ENCODE results near the gene PDF.

Gene PDF, protein sequence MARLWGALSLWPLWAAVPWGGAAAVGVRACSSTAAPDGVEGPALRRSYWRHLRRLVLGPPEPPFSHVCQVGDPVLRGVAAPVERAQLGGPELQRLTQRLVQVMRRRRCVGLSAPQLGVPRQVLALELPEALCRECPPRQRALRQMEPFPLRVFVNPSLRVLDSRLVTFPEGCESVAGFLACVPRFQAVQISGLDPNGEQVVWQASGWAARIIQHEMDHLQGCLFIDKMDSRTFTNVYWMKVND

DNA sequence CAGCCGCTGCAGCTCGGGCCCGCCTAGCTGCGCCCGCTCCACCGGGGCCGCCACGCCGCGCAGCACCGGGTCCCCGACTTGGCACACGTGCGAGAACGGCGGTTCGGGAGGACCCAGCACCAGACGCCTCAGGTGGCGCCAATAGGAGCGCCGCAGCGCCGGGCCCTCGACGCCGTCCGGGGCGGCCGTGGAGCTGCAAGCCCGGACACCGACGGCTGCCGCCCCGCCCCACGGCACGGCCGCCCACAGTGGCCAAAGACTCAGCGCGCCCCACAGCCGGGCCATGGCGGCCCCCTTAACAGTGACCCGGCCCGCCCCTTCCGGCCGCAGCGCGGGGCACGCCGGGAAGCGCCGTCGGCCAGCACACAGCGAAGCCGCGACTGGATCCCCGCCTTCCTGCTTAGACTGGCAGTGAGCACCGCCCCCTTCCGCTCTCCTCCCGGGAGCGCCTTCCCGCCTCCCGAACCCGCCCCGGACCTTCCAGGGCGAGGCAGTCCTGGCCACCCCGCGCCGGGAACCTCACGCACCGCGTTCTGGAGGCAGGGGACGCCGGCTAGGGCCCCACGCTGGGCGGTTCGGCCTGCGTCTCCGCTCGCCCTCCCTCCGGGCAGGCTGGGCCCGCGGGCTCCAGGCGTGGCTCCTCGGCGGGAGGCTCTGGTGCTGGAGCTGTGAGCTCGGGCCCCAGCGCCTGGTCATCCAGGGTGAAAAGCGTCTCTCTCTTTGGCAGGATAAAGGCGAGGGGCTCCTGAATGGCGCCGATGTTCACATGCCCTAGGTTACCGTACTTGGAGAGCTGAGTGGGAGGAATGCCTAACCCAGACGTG is at the start of gene PDF:
Gene PDF (minus strand): TSS at position 303 of the 824 bp plus-strand sequence. CDS start 18 bp downstream, at position 285.
- peak within 1 kb of the TSS; percentile 93 for H3K4me2 ChIP-seq
- TF ChIP-seq, protein P1, sequence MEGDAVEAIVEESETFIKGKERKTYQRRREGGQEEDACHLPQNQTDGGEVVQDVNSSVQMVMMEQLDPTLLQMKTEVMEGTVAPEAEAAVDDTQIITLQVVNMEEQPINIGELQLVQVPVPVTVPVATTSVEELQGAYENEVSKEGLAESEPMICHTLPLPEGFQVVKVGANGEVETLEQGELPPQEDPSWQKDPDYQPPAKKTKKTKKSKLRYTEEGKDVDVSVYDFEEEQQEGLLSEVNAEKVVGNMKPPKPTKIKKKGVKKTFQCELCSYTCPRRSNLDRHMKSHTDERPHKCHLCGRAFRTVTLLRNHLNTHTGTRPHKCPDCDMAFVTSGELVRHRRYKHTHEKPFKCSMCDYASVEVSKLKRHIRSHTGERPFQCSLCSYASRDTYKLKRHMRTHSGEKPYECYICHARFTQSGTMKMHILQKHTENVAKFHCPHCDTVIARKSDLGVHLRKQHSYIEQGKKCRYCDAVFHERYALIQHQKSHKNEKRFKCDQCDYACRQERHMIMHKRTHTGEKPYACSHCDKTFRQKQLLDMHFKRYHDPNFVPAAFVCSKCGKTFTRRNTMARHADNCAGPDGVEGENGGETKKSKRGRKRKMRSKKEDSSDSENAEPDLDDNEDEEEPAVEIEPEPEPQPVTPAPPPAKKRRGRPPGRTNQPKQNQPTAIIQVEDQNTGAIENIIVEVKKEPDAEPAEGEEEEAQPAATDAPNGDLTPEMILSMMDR (conservative IDR thresholded peaks at IDR 0.05; ENCODE audit: low read depth, low read length) = no peak
- peaks cover 2% of the 10 kb centered on the region for H3K36me3 ChIP-seq (ENCODE audit: insufficient read depth)
- no peaks in the 10 kb centered on the region for H4K20me1 ChIP-seq (ENCODE audit: insufficient read depth)
- H3K4me1 ChIP-seq (ENCODE audit: low read depth, poor library complexity, severe bottlenecking) = peaks cover 38% of the 10 kb centered on the region
- peak within 1 kb of the TSS; percentile 65 for H2AFZ ChIP-seq (ENCODE audit: low read depth)
- H3K27ac ChIP-seq = peak within 1 kb of the TSS; percentile 43
- peak within 1 kb of the TSS; percentile 64 for H3K9ac ChIP-seq
- H3K79me2 ChIP-seq (ENCODE audit: insufficient read depth, low read depth) = peaks cover 40% of the 10 kb centered on the region
- no peaks in the 10 kb centered on the region for H3K27me3 ChIP-seq (ENCODE audit: insufficient read depth, low read depth)
- no peak within 1 kb of the TSS for H3K4me3 ChIP-seq (IDR thresholded peaks at IDR 0.05; ENCODE audit: insufficient read depth, low read depth, low read length)

DNA sequence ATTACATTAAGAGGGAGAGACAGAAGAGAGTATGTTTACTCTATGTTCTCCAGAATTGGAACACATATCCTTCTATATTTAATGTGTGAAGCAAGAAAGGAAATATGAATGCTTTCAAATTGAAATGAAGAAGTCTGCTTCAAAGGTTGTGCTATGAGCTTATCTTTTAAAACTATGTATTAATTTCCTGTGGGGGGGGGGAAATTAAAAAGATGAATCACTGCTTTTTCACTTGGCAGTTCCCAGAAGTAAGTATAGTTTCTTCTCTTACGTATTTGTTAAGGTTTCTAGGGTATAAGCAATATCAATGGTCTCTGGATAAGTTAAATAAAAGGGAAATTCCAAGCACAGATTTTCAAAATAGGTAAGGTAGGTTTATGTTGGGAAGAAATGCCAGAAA is 48.4 kb upstream of the PDF start:
- no peak overlapping the region for H2AFZ ChIP-seq (ENCODE audit: low read depth)
- H3K9ac ChIP-seq = no peak overlapping the region
- H3K79me2 ChIP-seq (ENCODE audit: insufficient read depth, low read depth) = peaks cover 14% of the 10 kb centered on the region; the same call in 1 of the 2 replicates
- H3K4me3 ChIP-seq (IDR thresholded peaks at IDR 0.05; ENCODE audit: insufficient read depth, low read depth, low read length) = no peak overlapping the region
- no peak overlapping the region for H3K4me2 ChIP-seq
- H3K4me1 ChIP-seq (ENCODE audit: low read depth, poor library complexity, severe bottlenecking) = peaks cover 1% of the 10 kb centered on the region
- H4K20me1 ChIP-seq (ENCODE audit: insufficient read depth) = no peaks in the 10 kb centered on the region
- no peaks in the 10 kb centered on the region for H3K27me3 ChIP-seq (ENCODE audit: insufficient read depth, low read depth)
- TF ChIP-seq, protein P1 (conservative IDR thresholded peaks at IDR 0.05; ENCODE audit: low read depth, low read length) = no peak
- H3K27ac ChIP-seq = no peak overlapping the region
- no peaks in the 10 kb centered on the region; the same call in 1 of the 2 replicates for H3K36me3 ChIP-seq (ENCODE audit: insufficient read depth)

DNA sequence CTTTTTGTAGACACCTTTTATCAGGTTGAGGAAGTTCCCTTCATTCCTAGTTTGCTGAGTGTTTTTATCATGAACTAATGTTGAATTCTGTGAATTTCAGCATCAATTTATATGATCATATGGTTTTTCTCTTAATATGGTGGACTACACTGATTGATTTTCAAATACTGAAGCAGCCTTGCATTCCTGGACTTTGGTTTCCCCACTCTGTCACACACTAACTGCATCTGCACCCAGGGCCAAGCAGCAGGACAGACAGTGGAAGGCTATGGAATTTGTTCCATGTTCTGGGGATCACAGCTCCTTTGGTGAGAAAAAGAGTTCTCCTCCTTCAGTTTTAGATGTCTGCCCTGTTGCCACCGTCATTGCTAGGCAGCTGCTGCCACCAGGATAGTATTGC is 47.6 kb upstream of the PDF start:
- peaks cover 7% of the 10 kb centered on the region; the same call in 1 of the 2 replicates for H3K79me2 ChIP-seq (ENCODE audit: insufficient read depth, low read depth)
- H3K27ac ChIP-seq = no peak overlapping the region
- H3K36me3 ChIP-seq (ENCODE audit: insufficient read depth) = no peaks in the 10 kb centered on the region; the same call in 1 of the 2 replicates

DNA sequence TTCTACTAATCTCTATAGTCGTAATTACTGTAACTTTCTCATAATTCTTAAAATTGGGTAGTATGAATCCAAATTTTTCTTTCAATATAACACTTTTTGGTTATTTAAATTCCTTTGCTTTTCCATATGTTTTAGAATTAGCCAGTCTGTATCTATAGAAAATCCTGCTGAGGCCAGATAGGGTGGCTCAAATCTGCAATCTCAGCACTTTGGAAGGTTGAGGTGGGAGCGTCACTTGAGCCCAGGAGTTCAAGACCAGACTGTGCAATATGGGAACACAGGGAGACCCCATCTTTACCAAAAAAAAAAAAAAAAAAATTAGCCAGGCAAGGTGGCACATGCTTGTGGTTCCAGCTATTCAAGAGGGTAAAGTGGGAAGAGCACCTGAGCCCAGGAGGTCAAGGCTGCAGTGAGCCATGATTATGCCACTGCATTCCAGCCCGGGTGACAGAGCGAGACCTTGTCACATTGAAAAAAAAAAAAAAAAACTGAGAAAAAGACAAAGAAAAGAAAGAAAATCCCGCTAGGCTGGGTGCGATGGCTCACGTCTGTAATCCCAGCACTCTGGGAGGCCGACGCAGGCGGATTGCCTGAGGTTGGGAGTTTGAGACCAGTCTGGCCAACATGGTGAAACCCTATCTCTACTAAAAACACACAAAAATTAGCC is 46.1 kb upstream of the PDF start:
- no peaks in the 10 kb centered on the region for H3K4me1 ChIP-seq (ENCODE audit: low read depth, poor library complexity, severe bottlenecking)
- no peaks in the 10 kb centered on the region for H4K20me1 ChIP-seq (ENCODE audit: insufficient read depth)
- TF ChIP-seq, protein P1 (conservative IDR thresholded peaks at IDR 0.05; ENCODE audit: low read depth, low read length) = no peak
- H3K79me2 ChIP-seq (ENCODE audit: insufficient read depth, low read depth) = no peaks in the 10 kb centered on the region
- no peaks in the 10 kb centered on the region; the same call in 1 of the 2 replicates for H3K36me3 ChIP-seq (ENCODE audit: insufficient read depth)
- H3K9ac ChIP-seq = no peak overlapping the region
- H3K27ac ChIP-seq = no peak overlapping the region
- H3K4me2 ChIP-seq = no peak overlapping the region
- no peaks in the 10 kb centered on the region for H3K27me3 ChIP-seq (ENCODE audit: insufficient read depth, low read depth)
- no peak overlapping the region for H2AFZ ChIP-seq (ENCODE audit: low read depth)
- H3K4me3 ChIP-seq (IDR thresholded peaks at IDR 0.05; ENCODE audit: insufficient read depth, low read depth, low read length) = no peak overlapping the region

More for the DNA sequence above, 47.6 kb upstream of the PDF start:
- TF ChIP-seq, protein P1 (conservative IDR thresholded peaks at IDR 0.05; ENCODE audit: low read depth, low read length) = no peak
- Histone ChIP-seq H3K27me3 (ENCODE audit: insufficient read depth, low read depth) (no peaks in the 10 kb centered on the region), H3K4me3 (IDR thresholded peaks at IDR 0.05; ENCODE audit: insufficient read depth, low read depth, low read length) (no peak overlapping the region), H3K4me1 (ENCODE audit: low read depth, poor library complexity, severe bottlenecking) (no peaks in the 10 kb centered on the region), H4K20me1 (ENCODE audit: insufficient read depth) (no peaks in the 10 kb centered on the region), H3K4me2 (no peak overlapping the region), H3K9ac (no peak overlapping the region), H2AFZ (ENCODE audit: low read depth) (no peak overlapping the region)
